HG03575 (cell line): ENCODE measurements around the gene POLA1.
"Not testable (repeated sequence)": the region's sequence is repeated elsewhere in the genome, so short reads cannot be mapped to it uniquely, and the experiment has no call there.

Experiments
- ATAC-seq: cut with Tn5 transposase; IDR thresholded peaks from one replicate; pipeline ENCODE4 v1.9.1; 2021; ENCODE audit not compliant: unreplicated experiment, insufficient number of reproducible peaks, low FRiP score; ENCODE audit errors: extremely low read depth

The POLA1 gene

DNA sequence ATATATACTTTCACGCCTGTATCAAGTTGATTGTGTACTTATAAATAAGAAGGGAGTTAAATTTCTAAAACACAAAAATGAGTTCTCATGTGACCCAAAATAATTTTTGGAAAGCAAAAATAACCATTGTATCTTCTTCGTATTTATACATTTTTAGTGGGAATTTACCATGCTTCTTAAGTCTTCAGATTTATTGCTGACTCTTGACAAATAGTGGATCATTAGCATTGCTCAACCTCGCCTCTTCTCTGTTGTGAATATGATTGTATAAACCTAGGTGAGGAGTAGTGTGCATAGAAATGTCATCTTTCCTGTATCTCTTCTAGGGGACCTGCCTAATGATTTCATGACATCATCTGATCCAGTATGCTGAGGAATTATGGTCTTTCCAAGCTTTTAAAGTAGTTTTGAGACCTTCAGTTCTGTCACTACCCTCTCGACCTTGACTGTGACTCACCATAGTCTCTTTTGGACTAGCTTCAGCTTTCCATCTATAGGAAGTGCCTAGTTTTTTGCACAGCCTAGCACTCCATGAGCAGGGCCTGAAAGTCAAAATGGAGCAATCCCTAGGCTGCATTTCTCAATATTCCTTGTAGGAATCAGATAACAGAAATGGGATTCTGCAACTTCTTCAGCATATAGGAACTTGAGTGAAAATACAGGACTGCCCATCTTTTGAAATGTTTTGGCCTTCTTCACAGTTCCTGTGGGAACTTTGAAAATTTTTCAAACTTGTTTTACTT is 164.5 kb downstream of the POLA1 start:
- no peak for ATAC-seq

DNA sequence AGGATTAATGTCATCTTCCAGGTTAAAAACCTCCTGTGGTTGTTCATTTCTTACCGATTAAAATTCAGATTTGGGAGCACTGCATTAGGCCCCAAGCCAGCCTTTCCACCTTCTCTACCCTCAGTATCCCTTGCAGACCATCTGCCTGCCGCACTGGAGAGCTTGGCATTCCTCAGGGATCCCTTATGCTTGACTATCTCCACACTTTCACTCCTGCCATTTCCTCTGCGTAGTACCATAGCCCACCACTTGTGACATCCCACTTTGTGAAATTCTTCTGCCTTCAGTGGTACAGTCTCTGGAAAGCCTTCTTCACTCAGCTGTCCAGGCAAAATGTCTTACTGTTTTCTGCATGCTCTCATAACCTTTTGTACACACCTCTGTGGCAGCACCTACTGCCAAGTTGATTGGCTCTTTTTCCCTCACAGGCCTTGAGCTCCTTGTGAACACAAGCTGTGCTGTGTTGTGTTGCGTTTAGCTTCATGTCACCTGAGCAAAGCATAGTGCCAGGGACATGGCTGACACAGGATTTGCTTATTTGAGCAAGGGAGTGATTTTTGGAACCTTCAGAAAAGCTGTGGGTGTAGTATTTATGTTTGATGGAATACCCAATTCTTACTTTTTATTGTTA is 165.6 kb downstream of the POLA1 start:
- ATAC-seq: no peak

DNA sequence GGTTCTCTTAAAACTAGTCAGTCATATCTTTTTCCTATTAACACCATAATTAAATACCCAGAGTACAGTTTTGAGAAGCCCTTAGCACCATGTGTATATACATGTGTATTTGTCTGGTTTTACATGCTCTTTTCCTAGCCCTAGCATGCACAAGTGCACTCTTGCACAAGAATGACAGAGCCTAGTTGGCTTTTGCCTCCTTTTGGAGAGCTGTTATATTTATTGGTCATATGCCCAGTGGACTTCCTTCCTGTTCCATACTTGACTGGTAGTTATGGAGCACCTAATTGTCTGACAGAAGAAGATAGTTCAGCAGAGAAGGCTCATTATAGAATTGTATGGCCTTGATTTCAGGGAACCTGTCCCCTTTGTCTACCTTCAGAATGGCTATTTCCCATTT is 166.4 kb downstream of the POLA1 start:
- no peak for ATAC-seq

DNA sequence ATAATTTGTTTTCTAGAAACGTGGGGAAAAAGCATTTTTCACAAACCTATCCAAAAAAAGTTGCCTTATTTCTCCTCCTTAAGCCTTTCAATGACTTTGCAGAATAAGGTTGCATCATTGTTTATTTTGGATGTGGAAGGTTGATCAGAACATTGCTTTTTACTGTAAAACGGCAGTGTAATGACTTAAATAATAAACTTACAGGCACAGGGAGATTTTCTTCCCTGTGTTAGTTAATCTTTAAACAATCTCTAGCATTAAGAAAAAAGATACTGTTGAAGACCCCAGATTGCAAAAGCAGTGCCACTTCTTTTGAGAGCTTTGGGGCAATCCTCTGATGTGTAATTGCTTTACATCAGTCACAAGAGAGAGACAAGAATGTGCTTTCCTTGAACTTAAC is 168.6 kb downstream of the POLA1 start:
- no peak for ATAC-seq

DNA sequence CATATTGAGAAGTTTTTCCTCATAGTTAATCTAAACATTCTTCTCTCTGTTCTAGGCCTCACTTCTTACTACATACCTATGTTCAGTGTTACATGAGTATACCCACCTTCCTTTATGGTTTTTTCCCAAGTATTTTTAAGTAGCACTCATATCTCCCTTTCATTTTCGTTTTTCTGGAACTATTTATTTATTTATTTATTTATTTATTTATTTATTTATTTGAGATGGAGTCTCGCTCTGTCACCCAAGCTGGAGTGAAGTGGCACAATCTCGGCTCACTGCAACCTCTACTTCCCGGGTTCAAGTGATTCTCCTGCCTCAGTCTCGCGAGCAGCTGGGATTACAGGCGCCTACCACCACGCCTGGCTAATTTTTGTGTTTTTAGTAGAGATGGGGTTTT is 170.1 kb downstream of the POLA1 start:
- ATAC-seq: not testable (repeated sequence)

DNA sequence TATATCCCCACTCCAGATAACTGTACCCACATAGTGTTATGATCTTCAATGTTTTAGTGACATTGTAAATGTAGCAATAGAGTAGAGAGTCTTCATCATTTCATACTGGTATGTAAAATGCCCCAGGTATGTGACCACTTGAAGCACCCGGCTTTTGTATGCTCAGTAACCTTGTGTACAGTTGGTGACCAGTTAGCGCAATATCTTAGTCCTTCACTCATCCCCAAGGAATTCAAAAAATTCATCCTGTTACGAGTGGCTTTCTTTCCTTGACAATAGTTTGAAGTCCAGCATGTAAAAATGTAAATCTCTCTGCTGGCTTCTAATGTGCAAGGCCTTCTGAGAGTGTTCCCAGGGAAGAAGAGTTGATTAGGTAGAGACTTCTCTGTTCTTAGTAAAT is 176.4 kb downstream of the POLA1 start:
- ATAC-seq: no peak

DNA sequence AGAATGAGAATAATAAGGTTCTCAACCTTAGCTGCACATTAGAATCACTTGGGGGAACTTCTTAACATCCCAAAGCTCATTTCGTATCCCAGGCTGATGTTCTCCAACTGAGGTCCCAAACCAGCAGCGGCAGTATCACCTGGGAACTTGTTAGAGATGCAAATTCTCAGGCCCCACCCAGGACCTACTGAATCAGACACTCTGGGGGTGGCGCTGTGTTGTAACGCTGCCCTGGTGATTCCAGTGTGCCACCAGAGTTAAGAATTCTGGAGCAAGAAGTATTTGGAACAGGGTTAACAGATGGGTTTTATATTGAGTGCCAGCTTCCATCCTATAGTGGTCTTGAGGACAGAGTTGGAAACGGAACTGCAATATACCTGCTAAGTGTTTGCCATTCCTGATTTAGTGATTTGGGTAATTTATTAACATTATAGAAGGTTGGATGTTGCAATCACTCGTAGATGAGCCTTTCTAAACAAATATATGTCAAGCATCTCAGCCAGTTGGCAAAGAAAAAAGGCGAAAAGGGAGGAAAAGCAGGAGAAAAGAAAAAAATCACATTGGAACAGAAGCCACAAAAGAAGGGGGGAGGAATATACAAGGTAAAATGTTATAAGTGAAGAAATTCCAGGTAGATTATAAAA is 181.0 kb downstream of the POLA1 start:
- no peak for ATAC-seq

DNA sequence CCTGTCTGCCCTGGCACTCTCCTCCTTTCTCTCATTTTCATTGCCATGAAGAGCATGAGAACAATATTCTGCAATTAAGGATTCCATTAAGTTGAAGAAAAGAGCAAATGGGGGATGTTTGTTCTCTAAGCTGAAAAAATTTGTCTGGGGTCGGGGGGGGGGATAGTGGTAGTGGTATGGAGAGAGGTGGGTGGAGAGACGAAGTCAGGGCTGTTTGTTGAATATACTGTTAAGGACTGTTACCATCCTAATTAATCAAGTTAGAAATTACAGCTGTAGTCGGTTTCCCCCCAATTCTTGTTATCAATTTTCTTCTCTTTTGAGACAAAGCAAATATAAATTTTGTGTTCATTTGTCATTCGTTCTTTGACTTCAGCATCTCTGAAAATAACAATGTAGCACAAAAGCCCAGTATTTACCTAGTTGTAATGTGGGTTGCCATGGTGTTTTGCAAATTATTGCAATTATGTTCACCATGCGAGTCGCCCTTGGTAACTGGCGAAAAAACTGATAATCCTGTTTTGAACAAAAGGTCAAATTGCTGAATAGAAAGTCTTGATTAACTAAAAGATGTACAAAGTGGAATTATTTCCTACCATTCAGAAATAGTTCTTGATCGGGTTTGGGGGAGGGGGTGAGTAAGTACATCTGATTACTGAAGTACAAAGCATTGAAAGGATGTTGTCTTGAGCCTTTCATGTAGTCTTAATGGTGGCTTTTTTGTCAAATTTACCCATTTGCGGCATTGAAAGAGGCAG is 183.0 kb downstream of the POLA1 start:
- no peak for ATAC-seq

DNA sequence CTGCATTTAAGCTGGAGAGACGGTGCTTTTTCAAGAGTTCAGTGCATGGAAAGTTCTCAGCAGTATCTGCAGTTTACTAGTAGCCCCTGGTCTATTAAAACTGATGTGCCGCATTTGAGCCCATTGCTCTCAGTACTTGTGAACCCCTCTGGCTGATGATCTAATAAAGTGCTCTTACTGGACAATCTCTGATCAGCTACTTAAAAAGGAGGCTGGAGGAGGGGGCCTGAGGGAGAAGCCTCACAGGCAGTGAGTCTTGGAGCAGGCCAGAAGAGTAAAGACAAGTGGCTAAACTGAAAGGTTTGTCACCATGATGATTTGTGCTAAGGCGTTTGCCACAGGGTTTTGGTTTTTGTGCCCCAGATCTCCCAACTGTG is 183.6 kb downstream of the POLA1 start:
- no peak for ATAC-seq

DNA sequence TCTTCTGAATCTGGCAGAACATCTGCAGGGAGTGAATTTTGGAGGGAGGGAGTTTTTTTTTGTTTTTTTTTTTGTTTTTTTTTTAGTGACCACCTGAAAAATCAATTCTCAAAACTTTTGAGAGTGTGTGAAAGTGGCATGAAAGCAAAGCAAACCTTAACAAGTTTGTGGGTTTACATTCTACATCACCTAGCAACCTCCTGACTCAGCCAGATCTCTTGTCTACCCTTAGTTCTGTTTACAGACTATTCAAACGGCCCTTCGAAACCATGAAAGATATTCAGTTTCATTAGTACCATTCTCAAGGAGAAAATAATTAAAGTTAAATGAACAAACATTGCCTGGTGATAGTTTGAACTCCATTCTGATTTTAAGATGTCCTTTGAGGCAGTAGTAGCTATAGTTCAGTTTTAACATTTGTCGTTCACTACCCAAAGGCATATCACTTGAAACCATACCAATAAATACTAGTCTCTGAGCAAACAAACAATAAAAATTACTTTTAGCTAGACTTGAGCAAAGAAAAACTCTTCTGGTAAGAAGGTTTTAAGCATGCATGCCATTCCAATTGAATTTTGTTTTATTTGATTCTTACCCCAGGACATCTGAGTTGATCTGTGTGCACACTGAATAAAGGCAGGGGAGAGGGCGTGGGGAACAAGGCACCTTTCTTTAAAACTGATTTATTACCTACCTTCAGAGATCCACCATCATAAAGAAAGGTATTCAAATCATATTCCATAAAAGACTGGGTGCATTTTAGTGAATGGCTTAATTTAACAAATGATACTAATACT is 184.3 kb downstream of the POLA1 start:
- no peak for ATAC-seq

DNA sequence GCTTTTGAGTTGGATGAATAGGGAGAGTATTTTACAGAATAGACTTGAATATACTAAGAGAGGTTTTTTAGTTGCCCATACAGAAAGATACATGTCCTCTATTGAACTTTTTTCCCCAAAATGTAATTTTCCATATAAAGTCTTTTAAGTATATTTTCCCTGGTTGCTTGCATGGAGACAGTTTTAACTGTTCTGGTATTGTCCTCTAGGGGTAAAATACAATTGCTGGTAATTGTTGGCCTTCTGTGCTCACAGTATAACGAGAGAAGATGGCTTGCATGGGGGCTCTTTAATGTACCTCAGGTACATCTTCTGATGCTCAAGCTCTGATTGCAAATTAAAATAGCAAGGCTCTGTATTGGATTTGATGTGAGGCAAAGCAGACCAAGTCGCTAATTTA is 186.0 kb downstream of the POLA1 start:
- ATAC-seq: no peak

DNA sequence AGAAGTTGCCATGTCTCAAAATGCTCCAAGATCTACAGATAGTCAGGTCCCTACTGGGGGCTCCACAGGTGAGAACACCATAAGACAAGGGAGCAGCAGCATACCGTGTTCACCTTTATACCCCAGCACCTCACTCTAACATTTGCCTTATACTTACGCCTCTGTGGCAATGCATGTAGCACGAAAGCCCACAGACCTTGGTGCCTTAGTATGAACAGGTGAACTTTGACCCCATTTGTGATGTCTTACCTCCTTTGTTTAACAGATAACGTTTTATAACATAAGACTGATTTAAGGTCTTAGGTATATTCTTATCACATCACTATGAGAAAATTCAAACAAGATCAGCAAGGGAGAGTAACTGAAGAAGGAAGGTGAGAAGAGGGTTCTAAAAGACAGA is 193.2 kb downstream of the POLA1 start:
- no peak for ATAC-seq

DNA sequence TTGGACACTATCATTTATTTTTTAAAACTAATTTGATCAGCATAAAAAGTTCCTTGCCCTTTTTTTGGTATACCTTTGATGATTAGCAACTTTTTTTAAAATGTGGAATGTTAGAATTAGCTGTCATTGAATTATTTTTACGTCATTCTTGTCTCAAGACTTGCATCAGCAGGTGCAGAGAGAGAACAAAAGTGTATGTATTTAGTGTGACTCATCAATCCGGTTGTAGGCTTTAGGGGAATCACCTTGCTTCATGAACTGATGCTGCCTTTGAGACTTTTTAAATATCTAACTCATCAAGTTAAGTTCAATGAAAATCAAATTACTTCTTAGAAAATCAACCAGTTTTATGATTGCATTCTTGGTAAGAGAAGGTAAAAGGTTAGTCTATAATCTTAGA is 197.0 kb downstream of the POLA1 start:
- no peak for ATAC-seq

DNA sequence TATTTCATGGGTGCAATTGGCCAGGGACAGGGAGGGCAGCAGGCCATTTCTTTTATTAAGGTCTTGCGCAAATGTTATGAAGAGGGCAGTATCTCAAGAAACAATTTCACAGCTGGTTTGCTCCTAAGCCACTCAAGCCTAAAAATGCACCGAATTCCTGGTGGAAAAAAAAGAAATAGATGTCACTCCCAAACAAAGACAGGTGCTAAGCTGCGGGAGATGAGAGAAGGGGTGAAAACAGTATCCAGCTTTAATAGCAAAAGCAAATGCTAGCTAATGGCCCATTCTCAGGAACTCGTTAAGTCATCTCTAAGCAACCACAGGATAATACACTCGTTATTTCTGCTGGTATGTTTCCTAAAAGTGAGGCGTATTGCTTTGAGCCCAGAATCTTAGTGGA is 205.7 kb downstream of the POLA1 start:
- ATAC-seq: no peak

DNA sequence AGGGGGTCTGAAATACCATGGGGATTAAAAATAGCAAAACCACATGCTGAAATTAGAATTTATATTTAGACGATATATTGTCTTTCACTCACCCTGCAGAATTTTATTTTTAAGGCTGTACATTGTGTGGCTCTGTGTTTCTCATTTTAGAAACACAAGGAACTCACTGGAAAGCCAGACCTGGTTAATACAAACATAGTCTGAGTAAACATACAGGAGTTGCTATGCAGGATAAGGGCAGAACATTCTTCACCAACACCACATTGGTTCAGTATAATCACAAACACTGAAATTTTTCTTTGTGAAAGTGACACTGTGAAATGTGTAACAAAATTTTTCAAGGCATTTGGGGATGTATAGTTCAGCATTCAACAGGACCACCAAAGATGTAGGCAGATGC is 206.5 kb downstream of the POLA1 start:
- ATAC-seq: no peak

DNA sequence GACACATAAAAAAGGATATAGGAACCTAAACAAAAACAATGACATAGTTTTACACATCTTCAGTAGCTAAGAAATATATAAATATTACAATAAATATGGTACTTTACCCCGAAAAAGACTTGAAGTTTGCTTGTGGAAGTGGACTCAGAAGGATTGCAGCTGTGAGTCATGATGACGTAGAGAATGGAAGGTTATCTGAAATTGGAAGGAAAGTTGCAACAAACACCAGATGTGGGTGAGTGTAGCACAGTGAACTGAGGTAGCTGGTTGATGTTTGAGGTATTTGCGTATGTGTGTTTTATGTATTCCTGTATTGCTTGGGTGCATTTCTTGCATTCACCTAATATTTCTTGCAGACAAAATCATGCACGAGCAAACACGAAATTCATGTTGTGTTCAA is 209.1 kb downstream of the POLA1 start:
- no peak for ATAC-seq

DNA sequence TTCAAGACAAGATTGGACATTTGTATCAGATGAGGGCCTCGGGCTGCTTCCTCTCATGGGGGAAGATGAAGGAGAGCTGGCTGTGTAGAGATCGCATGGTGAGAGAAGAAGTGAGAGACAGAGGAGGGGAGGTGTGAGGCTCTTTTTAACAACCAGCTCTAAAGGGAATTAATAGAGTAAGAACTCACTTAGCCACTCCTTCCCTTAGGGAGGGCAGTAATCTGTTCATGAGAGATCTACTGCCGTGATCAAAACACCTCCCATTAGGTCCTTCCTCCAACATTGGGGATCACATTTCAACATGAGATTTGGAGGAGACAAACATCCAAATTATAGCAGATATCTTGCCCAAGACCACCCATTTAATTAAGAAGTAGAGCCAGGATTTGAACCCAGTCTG is 225.0 kb downstream of the POLA1 start:
- ATAC-seq: no peak

DNA sequence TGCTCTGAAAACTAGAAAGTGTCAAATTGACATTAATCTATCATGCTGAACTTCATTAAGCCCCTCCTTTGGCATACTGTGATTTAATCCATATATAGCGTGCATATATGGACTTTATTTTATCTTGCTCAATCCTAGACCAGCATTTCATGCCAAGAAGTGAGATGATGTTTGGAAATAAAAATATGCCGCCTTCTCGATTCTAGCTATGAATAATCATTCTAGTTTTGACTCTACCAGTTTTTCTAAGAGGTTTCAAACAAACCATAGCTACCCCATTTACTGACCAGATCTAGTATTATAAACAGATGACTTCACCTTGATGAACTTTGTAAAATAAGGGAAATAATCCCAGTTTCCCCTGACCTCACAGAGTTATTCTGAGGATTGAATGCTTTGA is 227.1 kb downstream of the POLA1 start:
- no peak for ATAC-seq

DNA sequence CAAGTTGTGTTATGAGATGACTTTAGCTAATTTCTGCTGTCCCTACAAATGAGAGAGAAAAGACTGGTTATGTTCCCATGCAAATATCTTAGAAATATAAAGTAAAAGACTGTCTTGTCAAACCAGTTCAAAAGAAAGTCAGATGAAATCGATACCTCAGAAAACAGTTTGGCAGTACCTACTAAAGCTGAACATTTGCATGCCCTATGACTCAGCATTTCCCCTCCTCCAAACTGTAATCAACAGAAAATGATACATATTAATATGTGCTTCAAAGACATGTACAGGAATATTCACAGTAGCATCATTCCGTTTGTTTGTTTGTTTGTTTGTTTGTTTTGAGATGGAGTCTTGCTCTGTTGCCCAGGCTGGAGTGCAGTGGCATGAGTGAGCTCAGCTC is 231.7 kb downstream of the POLA1 start:
- ATAC-seq: no peak
